ENCODE data around the gene LPP.

GRCh38 chr3:188239035-188239434, 85.1 kb downstream of the LPP start:
- no peak for TF ChIP-seq CTCF (IDR thresholded peaks at IDR 0.05; ENCODE audit: insufficient read depth, low read length)
- no peak for TF ChIP-seq POLR2AphosphoS5 (IDR thresholded peaks at IDR 0.05; ENCODE audit: low read depth)
